Fibroblast of upper back skin (primary cell): Measurements from ENCODE around the gene OAF.

Source experiments
- DNase-seq: peaks from one replicate; pipeline ENCODE4 v3.0.0-alpha.2; 2013

Gene OAF

GRCh38 chr11:120224972-120225909 lies 14.4 kb downstream of the OAF start:
- no peak for DNase-seq

- DNase-seq: no peak
Measured at GRCh38 chr11:120226242-120226641, 15.4 kb downstream of the OAF start.

GRCh38 chr11:120226714-120227113 lies 15.9 kb downstream of the OAF start:
- DNase-seq: no peak

GRCh38 chr11:120227228-120227852 lies 16.5 kb downstream of the OAF start:
- no peak for DNase-seq

DNA sequence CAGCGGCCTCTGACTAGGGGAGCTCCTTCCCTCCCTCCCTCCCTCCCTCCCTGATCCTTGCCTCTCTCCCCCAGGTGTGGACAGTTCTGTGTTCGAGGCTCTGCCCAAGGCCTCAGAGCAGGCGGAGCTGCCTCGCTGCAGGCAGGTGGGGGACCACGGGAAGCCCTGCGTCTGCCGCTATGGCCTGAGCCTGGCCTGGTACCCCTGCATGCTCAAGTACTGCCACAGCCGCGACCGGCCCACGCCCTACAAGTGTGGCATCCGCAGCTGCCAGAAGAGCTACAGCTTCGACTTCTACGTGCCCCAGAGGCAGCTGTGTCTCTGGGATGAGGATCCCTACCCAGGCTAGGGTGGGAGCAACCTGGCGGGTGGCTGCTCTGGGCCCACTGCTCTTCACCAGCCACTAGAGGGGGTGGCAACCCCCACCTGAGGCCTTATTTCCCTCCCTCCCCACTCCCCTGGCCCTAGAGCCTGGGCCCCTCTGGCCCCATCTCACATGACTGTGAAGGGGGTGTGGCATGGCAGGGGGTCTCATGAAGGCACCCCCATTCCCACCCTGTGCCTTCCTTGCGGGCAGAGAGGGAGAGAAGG lies 18.1 kb downstream of the OAF start:
- DNase-seq: no peak

GRCh38 chr11:120229451-120230424 lies 18.9 kb downstream of the OAF start:
- no peak for DNase-seq

DNA sequence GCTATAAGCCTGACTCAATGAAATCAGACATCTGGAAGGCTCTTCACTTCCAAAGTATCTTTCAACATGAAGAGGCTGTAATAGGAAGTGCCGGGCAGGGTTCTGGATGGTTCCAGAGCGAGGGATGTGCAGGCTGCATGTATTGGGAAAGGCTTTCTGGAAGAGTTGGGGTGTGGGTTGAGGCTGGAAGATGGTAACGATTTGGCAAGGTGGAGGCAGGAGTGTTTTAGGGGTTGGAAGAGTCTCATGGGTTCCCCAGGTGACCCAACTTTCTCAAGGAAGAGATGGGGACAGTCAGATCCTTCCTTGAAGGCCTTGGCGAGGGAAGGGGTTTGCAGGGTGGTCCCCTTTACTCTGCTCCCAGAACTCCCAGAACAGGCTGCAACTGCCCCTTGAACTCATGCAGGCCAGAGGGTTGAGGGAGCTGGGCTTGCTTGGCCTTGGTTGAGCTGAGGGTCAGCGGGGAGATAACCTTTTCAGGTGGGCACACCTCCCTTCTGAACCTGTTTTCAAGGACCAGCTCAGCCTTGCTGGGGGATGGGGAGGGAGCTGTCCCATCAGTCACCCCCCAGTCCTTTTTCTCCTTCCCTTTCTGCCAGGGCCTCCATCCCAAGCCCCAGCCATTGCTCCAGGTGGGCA lies 19.7 kb downstream of the OAF start:
- no peak for DNase-seq

DNA sequence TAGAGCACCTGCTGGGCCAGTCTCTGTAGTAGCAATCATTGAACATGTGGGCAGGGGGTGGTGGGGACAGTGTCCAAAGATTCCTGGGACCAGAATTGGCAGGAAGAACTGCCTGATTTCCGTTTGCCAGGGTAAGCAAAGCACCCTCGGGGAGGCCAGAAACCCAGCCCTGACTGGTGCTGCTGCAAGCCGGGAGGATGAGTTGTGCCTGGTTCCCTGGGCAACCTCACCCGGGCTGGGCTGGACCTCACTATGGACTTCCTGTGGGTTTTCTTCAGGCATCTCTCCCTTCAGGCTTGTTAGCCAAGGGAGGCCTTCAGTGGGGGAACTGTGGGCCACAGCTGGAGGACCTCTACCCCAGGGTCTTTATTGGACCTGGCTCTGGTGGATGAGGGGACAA lies 21.1 kb downstream of the OAF start:
- no peak for DNase-seq

- no peak for DNase-seq
Measured at GRCh38 chr11:120233207-120233803, 22.5 kb downstream of the OAF start.

GRCh38 chr11:120235024-120235628 lies 24.3 kb downstream of the OAF start:
- peak; percentile 49 for DNase-seq

DNA sequence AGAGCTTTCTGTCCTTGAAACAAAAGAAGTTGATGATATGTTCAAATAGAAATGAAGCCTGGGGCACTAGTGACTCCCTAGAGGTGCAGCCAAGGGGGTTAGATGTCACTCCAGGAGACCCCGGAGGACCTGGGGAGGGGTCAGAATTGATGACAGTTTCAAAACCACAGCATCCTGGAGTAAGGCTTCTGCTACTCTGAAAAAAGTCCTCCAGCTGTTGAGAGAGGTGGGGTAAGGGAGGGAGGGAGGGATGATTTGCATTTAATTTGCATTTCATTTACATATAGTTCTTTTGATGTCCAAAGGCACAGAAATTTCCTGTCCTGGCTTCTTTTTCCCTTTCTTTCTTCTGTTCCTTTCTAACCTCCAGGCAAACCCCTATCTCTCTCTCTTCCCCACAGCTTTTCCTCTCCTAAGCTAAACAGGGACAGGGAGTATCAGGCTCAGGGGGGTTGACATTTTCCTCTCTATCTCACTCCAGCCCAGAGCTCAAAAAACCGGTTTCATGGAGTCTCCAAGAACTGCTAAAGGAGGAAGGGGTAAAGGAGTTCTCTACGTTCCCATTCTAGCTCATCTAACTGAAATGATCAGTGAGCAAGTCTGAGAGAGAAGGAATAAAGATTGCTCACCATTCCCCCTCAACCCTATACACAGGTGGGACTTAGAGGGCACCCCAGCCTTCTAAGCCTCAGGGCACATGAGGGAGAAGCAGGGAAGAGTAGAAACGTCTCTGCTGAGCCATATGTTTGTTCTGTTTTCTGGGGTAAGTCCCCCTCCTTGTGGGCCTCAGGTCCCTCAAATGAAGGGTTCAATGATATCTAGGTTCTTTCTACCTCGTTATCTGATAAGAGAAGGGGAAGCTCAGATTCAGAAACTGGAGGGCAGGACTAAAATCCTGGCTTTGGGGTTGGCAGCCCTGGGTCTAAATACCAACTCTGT lies 25.6 kb downstream of the OAF start:
- peak; percentile 74 for DNase-seq

GRCh38 chr11:120238968-120239620 lies 28.3 kb downstream of the OAF start:
- no peak for DNase-seq

DNA sequence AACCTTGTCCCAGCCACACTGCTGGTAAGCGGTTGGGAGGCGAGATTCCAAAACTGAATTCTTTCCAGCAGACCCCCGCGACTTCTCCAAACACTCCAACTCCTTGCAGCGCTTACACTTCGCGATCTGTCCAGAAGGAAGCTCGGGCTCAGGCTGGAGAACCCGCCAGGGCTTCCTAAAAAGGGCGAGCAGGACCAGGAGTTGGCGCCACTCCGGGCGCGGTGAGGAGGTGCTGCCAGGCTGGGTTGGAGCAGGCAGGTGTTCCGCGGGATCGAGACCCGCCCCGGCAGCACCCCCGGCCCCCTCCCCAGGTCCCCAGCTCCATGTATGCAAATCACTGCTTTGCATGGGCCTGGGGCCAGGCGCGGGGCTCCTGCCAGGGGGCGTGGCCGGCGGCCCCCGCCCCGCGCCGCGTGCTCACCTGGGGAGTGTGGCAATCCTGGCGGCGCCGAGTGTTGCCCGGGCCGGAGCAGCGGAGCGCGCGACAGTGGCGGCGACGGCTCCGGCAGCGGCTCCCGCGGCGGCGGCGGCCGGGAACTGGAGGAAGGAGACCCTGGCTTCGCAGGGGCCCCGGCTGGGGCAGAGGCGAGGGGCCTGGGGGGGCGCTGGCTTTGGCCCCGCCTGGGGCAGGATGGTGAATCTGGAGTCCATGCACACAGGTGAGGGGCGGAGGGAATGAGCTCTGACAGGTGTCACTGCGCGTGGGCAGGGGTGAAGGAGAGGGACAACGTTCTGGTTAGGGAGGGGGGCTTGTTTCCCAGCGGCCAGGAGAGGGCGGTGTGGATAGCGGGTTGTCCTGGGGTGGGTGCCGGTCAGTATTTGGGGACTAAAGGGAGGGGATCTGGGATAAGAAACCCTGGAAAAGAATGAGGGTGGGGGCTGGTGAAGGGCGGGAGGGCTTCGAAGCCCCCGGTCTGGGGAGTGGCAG lies 29.1 kb downstream of the OAF start, which contains the start of gene POU2F3:
Gene POU2F3 (plus strand): TSS at position 428 of the 928 bp plus-strand sequence. CDS start 204 bp downstream, at position 632.
- DNase-seq: no peak

DNA sequence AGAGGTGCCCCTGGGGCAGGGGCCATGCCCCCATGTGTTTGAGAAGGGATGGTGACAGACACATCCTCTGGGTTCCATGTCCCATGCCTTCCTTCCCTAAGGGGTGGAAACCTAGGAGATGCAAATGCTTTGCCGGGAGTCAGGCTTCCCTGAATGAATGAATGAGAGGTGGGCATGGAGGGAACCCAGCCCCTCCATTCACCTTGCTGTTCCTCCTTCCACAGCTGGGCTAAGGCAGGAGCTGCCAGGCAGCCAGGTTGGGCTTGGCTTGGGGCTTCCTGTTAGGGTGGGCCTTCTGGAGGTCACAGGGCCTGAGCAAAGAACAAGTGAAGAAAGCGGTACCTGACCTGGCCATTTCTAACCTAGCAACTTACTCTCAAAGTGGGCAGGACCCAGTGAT lies 30.0 kb downstream of the OAF start:
- no peak for DNase-seq

- no peak for DNase-seq
Measured at GRCh38 chr11:120241277-120241676, 30.4 kb downstream of the OAF start.

GRCh38 chr11:120243221-120243620 lies 32.4 kb downstream of the OAF start:
- DNase-seq: no peak

DNA sequence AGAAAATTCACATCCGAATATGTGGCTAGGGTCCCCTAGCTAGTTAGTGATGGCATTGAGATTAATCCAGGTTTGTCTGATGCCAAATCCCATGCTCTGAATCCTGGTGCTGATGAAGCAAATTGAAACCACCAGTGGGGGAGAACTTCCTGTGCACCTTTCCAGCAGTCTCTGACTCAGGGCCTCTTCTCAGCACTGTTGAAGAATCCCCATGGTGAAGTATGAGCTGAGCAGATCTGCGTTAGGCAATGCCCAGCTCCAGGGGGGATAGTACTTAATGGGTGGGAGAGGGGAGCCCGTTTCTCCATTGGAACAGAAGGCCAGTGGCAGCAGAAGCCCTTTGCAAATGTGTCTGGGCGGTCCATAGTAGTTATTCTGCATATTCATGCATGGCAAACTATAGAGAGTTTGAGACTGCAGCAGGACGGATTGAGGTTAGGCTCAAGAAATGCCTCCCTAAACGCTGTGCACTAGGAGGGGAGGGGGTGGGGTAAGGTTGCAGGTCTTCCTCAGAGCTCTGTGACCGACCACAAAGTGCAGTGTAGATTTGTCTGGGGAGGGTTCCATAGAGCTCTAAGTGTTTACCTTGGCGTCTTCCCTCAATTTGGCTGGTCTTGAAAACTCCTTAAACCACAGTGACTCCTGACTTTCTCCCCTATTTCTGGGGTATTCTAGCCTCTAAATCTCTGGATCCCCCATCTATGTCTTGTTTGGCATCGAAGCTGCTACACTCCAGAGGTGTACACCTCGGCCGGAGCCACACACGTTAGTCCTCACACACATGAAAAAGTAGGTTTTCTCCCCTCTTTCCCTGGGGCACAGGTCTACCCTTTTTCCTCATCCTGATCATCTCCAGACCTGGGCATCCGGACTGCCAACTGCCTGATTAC lies 33.9 kb downstream of the OAF start:
- DNase-seq: peak; percentile 75
